H1 (cell line): ENCODE measurements around the gene YWHAE. TPM values are rescaled to one million over a fixed set of nuclear protein-coding genes. Genes with fewer than 3 reads are reported as not detected.
"Not testable (repeated sequence)": the region's sequence is repeated elsewhere in the genome, so short reads cannot be mapped to it uniquely, and the experiment has no call there.

Experiments used
- CTCF ChIA-PET: fragments of 300-600 bp; sonication (Branson Sonifier 250); formaldehyde crosslinking; loops from one replicate; lab custom pipeline; 2021; ENCODE audit not compliant: partially characterized antibody; lab: Charles Lee
- POLR2A ChIA-PET: fragments of 300-600 bp; sonication (Branson Sonifier 250); formaldehyde crosslinking; loops from one replicate; lab custom pipeline; 2021; ENCODE audit warnings: inconsistent platforms; ENCODE audit not compliant: partially characterized antibody; lab: Charles Lee
- DNase-seq, 2 experiments: peaks; one replicate each; pipeline versions ENCODE4 v3.0.0 to v3.0.0-alpha.2; 2010 to 2022; ENCODE audit warnings: low spot score in 2 of 2, low read depth in 1 of 2, mixed read lengths in 1 of 2
- FAIRE-seq: peaks from 2 replicates; lab custom pipeline; 2011; peaks lifted over from hg19 to GRCh38; lab: Jason Lieb, UNC
- H2AFZ ChIP-seq: 2 replicates; pipeline ENCODE4 v1.8.1; 2012; ENCODE audit warnings: low read length, inconsistent platforms
- H2AK5ac ChIP-seq: 2 replicates; pipeline ENCODE4 v1.6.1; 2013; ENCODE audit warnings: low read depth, low read length
- H2BK120ac ChIP-seq: replicated peaks from 2 replicates; pipeline ENCODE3; 2013; ENCODE audit warnings: low read depth, low read length, inconsistent platforms
- H2BK12ac ChIP-seq: 2 replicates; pipeline ENCODE4 v1.6.1; 2013; ENCODE audit warnings: low read depth, low read length
- H2BK15ac ChIP-seq: 2 replicates; pipeline ENCODE4 v1.6.1; 2013; ENCODE audit warnings: low read length
- H2BK20ac ChIP-seq: 2 replicates; pipeline ENCODE4 v1.6.1; 2013; ENCODE audit warnings: low read length
- H2BK5ac ChIP-seq: 2 replicates; pipeline ENCODE4 v1.6.1; 2013; ENCODE audit warnings: low read depth, low read length
- H3K14ac ChIP-seq: 2 replicates; pipeline ENCODE4 v1.6.1; 2013; ENCODE audit warnings: inconsistent platforms; ENCODE audit not compliant: insufficient read length
- H3K18ac ChIP-seq: 2 replicates; pipeline ENCODE4 v1.6.1; 2013; ENCODE audit warnings: low read length; ENCODE audit errors: extremely low read depth
- H3K23ac ChIP-seq: 2 replicates; pipeline ENCODE4 v1.6.1; 2013; ENCODE audit warnings: inconsistent platforms; ENCODE audit not compliant: insufficient read length
- H3K23me2 ChIP-seq: 2 replicates; pipeline ENCODE4 v1.6.1; 2013; ENCODE audit warnings: low read depth, low read length
- H3K27ac ChIP-seq: 2 replicates; pipeline ENCODE4 v1.6.1; 2011; ENCODE audit warnings: low read depth, low read length, inconsistent platforms
- H3K27me3 ChIP-seq, 4 experiments: replicated peaks in 1 of 4; 1 replicate in 1 of 4; 2 replicates in 3 of 4; pipeline versions ENCODE4 v1.6.1 to v1.8.1; 2011 to 2013; ENCODE audit warnings: low read length in 3 of 4, mild to moderate bottlenecking in 3 of 4, inconsistent platforms in 2 of 4, mixed read lengths in 2 of 4, moderate library complexity in 1 of 4; ENCODE audit not compliant: control insufficient read depth in 3 of 4, insufficient read depth in 3 of 4; ENCODE audit errors: extremely low read depth in 1 of 4
- H3K36me3 ChIP-seq, 4 experiments: 2 replicates each; pipeline versions ENCODE4 v1.6.1 to v1.8.1; 2011 to 2013; ENCODE audit warnings: mild to moderate bottlenecking in 4 of 4, low read length in 3 of 4, moderate library complexity in 2 of 4, control low read depth in 1 of 4, inconsistent platforms in 1 of 4; ENCODE audit not compliant: insufficient read depth in 4 of 4, control insufficient read depth in 2 of 4
- H3K4ac ChIP-seq: replicated peaks from 2 replicates; pipeline ENCODE3; 2013; ENCODE audit warnings: low read length, low read depth, mixed read lengths, inconsistent platforms; ENCODE audit not compliant: insufficient read length
- H3K4me1 ChIP-seq, 4 experiments: replicated peaks in 1 of 4; 1 replicate in 1 of 4; 2 replicates in 3 of 4; pipeline versions ENCODE4 v1.6.1 to v1.8.1; 2011 to 2013; ENCODE audit warnings: low read length in 3 of 4, inconsistent platforms in 2 of 4, mixed read lengths in 1 of 4; ENCODE audit not compliant: insufficient read depth in 4 of 4, control insufficient read depth in 3 of 4
- H3K4me2 ChIP-seq, 2 experiments: 2 replicates each; pipeline versions ENCODE4 v1.6.1 to v1.8.1; 2011 to 2013; ENCODE audit warnings: low read depth in 2 of 2, low read length in 2 of 2, control low read depth in 1 of 2, inconsistent platforms in 1 of 2, mild to moderate bottlenecking in 1 of 2; ENCODE audit not compliant: insufficient read depth in 1 of 2
- H3K4me3 ChIP-seq, 4 experiments: fragments of 200-600, 300-600 bp in 1 of 4; sonication (generic), shearing (Covaris generic), sonication (Bioruptor Twin) in 1 of 4; 2 replicates each; pipeline versions ENCODE4 v1.5.1 to v1.8.1; 2011 to 2016; ENCODE audit warnings: low read length in 4 of 4, low read depth in 3 of 4, control low read depth in 2 of 4, inconsistent platforms in 2 of 4, mild to moderate bottlenecking in 2 of 4, mixed read lengths in 1 of 4, moderate library complexity in 1 of 4; ENCODE audit not compliant: insufficient read depth in 2 of 4; ENCODE audit errors: extremely low read depth in 1 of 4
- H3K56ac ChIP-seq: replicated peaks from 2 replicates; pipeline ENCODE3; 2013; ENCODE audit warnings: low read depth, mild to moderate bottlenecking, mixed read lengths, low read length, inconsistent platforms; ENCODE audit not compliant: insufficient read length
- H3K79me1 ChIP-seq: 2 replicates; pipeline ENCODE4 v1.6.1; 2013; ENCODE audit warnings: low read depth, low read length, control low read depth
- H3K79me2 ChIP-seq, 2 experiments: 2 replicates each; pipeline versions ENCODE4 v1.6.1 to v1.8.1; 2012 to 2013; ENCODE audit warnings: low read length in 2 of 2, mild to moderate bottlenecking in 2 of 2, inconsistent platforms in 1 of 2; ENCODE audit not compliant: insufficient read depth in 2 of 2, control insufficient read depth in 1 of 2
- H3K9ac ChIP-seq, 4 experiments: replicated peaks in 1 of 4; 1 replicate in 1 of 4; 2 replicates in 3 of 4; pipeline versions ENCODE4 v1.6.1 to v1.8.1; 2011 to 2013; ENCODE audit warnings: low read depth in 3 of 4, low read length in 3 of 4, control low read depth in 2 of 4, mild to moderate bottlenecking in 2 of 4, moderate library complexity in 2 of 4, inconsistent platforms in 1 of 4; ENCODE audit errors: extremely low read depth in 1 of 4
- H3K9me3 ChIP-seq, 2 experiments: 2 replicates each; pipeline versions ENCODE4 v1.6.1 to v1.8.1; 2012 to 2013; ENCODE audit warnings: mild to moderate bottlenecking in 2 of 2, moderate library complexity in 2 of 2, control low read depth in 1 of 2, inconsistent platforms in 1 of 2, low read depth in 1 of 2, low read length in 1 of 2, mixed read lengths in 1 of 2; ENCODE audit not compliant: insufficient read depth in 2 of 2
- H4K20me1 ChIP-seq, 2 experiments: replicated peaks in 1 of 2; 2 replicates each; pipeline versions ENCODE3 to v1.8.1; 2011 to 2013; ENCODE audit warnings: inconsistent platforms in 2 of 2, low read length in 2 of 2, mild to moderate bottlenecking in 1 of 2; ENCODE audit not compliant: insufficient read depth in 2 of 2, control insufficient read depth in 1 of 2
- H4K5ac ChIP-seq: 2 replicates; pipeline ENCODE4 v1.6.1; 2013; ENCODE audit warnings: low read length, low read depth, mixed read lengths, inconsistent platforms; ENCODE audit not compliant: insufficient read length
- H4K8ac ChIP-seq: 2 replicates; pipeline ENCODE4 v1.8.0; 2013; ENCODE audit warnings: mild to moderate bottlenecking, moderate library complexity, low read length, inconsistent platforms; ENCODE audit not compliant: insufficient read depth; ENCODE audit errors: extremely low read depth
- H4K91ac ChIP-seq: replicated peaks from 2 replicates; pipeline ENCODE3; 2013; ENCODE audit warnings: low read length, mixed read lengths, inconsistent platforms; ENCODE audit not compliant: insufficient read length
- WGBS, 2 experiments: shearing (Covaris generic) in 1 of 2; methylation state at CpG; one replicate each; pipeline versions ENCODE4 v1.1.6 to v1.1.7; 2013 to 2015; ENCODE audit warnings: low lambda C conversion rate in 2 of 2, mixed read lengths in 2 of 2, inconsistent platforms in 1 of 2, low coverage in 1 of 2, missing lambda C conversion rate in 1 of 2; ENCODE audit not compliant: insufficient replicate concordance in 2 of 2, insufficient coverage in 1 of 2, insufficient read length in 1 of 2; ENCODE audit errors: extremely low coverage in 1 of 2, missing lambda C conversion rate in 1 of 2; 5-methylcytosine and 5-hydroxymethylcytosine counted together
- polyA plus RNA-seq, 7 experiments: library from polyadenylated mRNA; depleted of rRNA in 3 of 7; stranded (reverse) in 5 of 7; unstranded in 2 of 7; fragments of >200 nt in 5 of 7; fragments of 200-250 nt in 2 of 7; gene quantifications; 1 replicate in 5 of 7; 2 replicates in 1 of 7; 4 replicates in 1 of 7; pipeline versions ENCODE4 v1.2.1 to v1.2.3, GENCODE V29; 2011 to 2013; ENCODE audit warnings: missing spikeins in 2 of 7, mixed read lengths in 2 of 7
- total RNA-seq: library from RNA; stranded (reverse); fragmentation: NEBNext Ultra II Directional; extraction: Animal tissue kit (Norgen Biotek cat#: 25700); gene quantifications from 2 replicates; pipeline ENCODE4 v1.2.1, GENCODE V29; 2021

Gene YWHAE
- total and polyA plus RNA-seq, 2 of the 8 experiments (the other 6 are each of a cell fraction or from before 2014, with no cell fraction given) = 559 to 1,186 TPM

DNA sequence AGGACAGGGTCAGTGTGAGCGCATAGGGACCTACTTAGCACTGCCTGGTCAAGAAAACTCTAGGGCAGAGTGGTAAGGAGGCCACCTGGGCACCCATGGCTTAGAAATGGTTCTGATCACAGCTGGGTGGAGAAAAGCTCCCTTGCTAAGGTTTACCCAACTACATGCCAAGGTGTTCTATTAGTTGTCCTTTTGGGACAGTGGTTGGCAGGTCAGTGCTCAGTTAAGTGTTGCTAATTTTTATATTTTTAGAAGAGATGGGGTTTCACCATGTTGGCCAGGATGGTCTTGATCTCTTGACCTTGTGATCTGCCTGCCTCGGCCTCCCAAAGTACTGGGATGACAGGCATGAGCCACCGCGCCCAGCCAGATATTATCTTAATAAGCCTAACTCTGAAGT, 45.7 kb upstream of the YWHAE start:
- H3K27ac ChIP-seq, H3K4me3 ChIP-seq, H4K5ac ChIP-seq, H3K4ac ChIP-seq, H3K4me2 ChIP-seq, FAIRE-seq, CTCF ChIA-PET, H4K8ac ChIP-seq, H3K18ac ChIP-seq, H4K91ac ChIP-seq, H2BK15ac ChIP-seq, H3K4me1 ChIP-seq, H2BK12ac ChIP-seq, H3K56ac ChIP-seq, H2BK20ac ChIP-seq, H2BK5ac ChIP-seq, H3K9me3 ChIP-seq, H3K23ac ChIP-seq, H3K23me2 ChIP-seq, H3K79me1 ChIP-seq, H2BK120ac ChIP-seq, H3K36me3 ChIP-seq, DNase-seq, H2AFZ ChIP-seq, H3K14ac ChIP-seq, H3K27me3 ChIP-seq, H2AK5ac ChIP-seq, H3K9ac ChIP-seq: not testable (repeated sequence)
- Histone ChIP-seq H3K79me2 (peaks cover 40 to 89% of the 10 kb centered on the region in 2 experiments), H4K20me1 (peaks cover 5 to 24% of the 10 kb centered on the region in 2 experiments)
- 96% methylated on average over 4 of the region's 4 CpGs; no CpG with 5 or more reads in 1 of the 2 experiments for WGBS, 2 experiments
- POLR2A ChIA-PET = interaction anchor here (1.3 to 3.7 kb wide), 4 partner anchors 8 to 46 kb away, joined by 4 to 13 read pairs (median 6); partner anchors contain the start of genes CRK and YWHAE

DNA sequence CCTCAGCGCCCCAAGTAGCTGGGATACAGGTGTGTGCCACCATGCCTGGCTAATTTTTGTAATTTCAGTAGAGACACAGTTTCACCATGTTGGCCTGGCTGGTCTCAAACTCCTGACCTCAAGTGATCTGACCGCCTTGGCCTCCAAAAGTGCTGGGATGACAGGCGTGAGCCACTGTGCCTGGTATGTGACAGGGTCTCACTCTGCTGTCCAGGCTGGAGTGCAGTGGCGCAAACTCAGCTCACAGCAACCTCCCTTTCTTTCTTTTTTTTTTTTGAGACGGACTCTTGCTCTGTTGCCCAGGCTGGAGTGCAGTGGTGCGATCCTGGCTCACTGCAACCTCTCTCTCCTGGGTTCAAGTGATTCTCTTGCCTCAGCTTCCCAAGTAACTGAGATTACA, 42.7 kb upstream of the YWHAE start:
- not testable (repeated sequence) for H3K27ac ChIP-seq, H3K14ac ChIP-seq, FAIRE-seq, H3K36me3 ChIP-seq, H4K91ac ChIP-seq, H3K56ac ChIP-seq, H2BK5ac ChIP-seq, H2BK120ac ChIP-seq, H3K27me3 ChIP-seq, H3K4me2 ChIP-seq, DNase-seq, H3K23me2 ChIP-seq, H2BK20ac ChIP-seq, H3K9me3 ChIP-seq, H3K79me1 ChIP-seq, H3K18ac ChIP-seq, H2AK5ac ChIP-seq, H3K4me1 ChIP-seq, H2AFZ ChIP-seq, H3K23ac ChIP-seq, H3K4ac ChIP-seq, H3K4me3 ChIP-seq, H4K8ac ChIP-seq, H3K9ac ChIP-seq, H2BK12ac ChIP-seq, H4K5ac ChIP-seq, H2BK15ac ChIP-seq
- 96% methylated on average over 4 of the region's 6 CpGs; no CpG with 5 or more reads in 1 of the 2 experiments for WGBS, 2 experiments
- ChIA-PET POLR2A (interaction anchor here (1.1 to 3.7 kb wide), 3 partner anchors 11 to 43 kb away, joined by 3 to 13 read pairs (median 8); partner anchors contain the start of gene YWHAE), CTCF (interaction anchor here (1.1 to 1.5 kb wide), 2 partner anchors 19 to 77 kb away, joined by 3 read pairs; no protein-coding TSS in a partner anchor)
- H3K79me2 ChIP-seq = peaks cover 22 to 85% of the 10 kb centered on the region in 2 experiments
- peaks cover 3 to 14% of the 10 kb centered on the region in 2 experiments for H4K20me1 ChIP-seq
